SK-N-SH treated with all-trans-retinoic acid at 6 μM for 48 hours (cell line): ENCODE results near the gene ERCC1.

Experiments used
- ATAC-seq: fragments of 200-7000 bp; cut with Tn5 transposase; 3 replicates; pipeline ENCODE4 v1.9.1; 2020; ENCODE audit warnings: mild to moderate bottlenecking, moderate library complexity
- ARNTL ChIP-seq: fragments of 450-650 bp; formaldehyde crosslinking; IDR thresholded peaks from 2 replicates; pipeline ENCODE4 v1.5.0; 2020; ENCODE audit warnings: low read depth, mild to moderate bottlenecking, moderate library complexity, borderline replicate concordance
- BACH2 ChIP-seq: fragments of 250-450 bp; sonication (Bioruptor Pico); IDR thresholded peaks from 2 replicates; pipeline ENCODE4 v1.9.0; 2021; ENCODE audit warnings: mild to moderate bottlenecking, borderline replicate concordance
- CSDC2 ChIP-seq: fragments of 250-450 bp; sonication (Bioruptor Pico); IDR thresholded peaks from 2 replicates; pipeline ENCODE4 v1.5.0; 2020; ENCODE audit warnings: mild to moderate bottlenecking, moderate library complexity
- ESRRG ChIP-seq: fragments of 250-450 bp; sonication (Bioruptor Pico); IDR thresholded peaks from 2 replicates; pipeline ENCODE4 v1.6.1; 2021; ENCODE audit warnings: mild to moderate bottlenecking
- GLIS3 ChIP-seq: fragments of 250-450 bp; sonication (Bioruptor Pico); IDR thresholded peaks from 2 replicates; pipeline ENCODE4 v1.5.0; 2020; ENCODE audit warnings: mild to moderate bottlenecking, moderate library complexity
- OSR1 ChIP-seq: fragments of 250-450 bp; sonication (Bioruptor Pico); IDR thresholded peaks from 2 replicates; pipeline ENCODE4 v1.8.0; 2022; ENCODE audit warnings: moderate library complexity, mild to moderate bottlenecking, inconsistent platforms
- POU6F1 ChIP-seq: fragments of 250-450 bp; sonication (Bioruptor Pico); IDR thresholded peaks from 2 replicates; pipeline ENCODE4 v1.8.0; 2021; ENCODE audit warnings: low read depth, mild to moderate bottlenecking, moderate library complexity, borderline replicate concordance
- PPARA ChIP-seq: fragments of 250-450 bp; sonication (Bioruptor Pico); IDR thresholded peaks from 2 replicates; pipeline ENCODE4 v1.5.0; 2020; ENCODE audit warnings: mild to moderate bottlenecking, borderline replicate concordance
- RARB ChIP-seq: fragments of 250-450 bp; sonication (Bioruptor Pico); IDR thresholded peaks from 2 replicates; pipeline ENCODE4 v1.8.0; 2021; ENCODE audit warnings: mild to moderate bottlenecking, moderate library complexity
- SNAI2 ChIP-seq: fragments of 250-450 bp; sonication (Bioruptor Pico); IDR thresholded peaks from 2 replicates; pipeline ENCODE4 v1.5.0; 2020; ENCODE audit warnings: mild to moderate bottlenecking, moderate library complexity
- TCF4 ChIP-seq: fragments of 250-450 bp; sonication (Bioruptor Pico); IDR thresholded peaks from 2 replicates; pipeline ENCODE4 v1.8.0; 2021; ENCODE audit warnings: mild to moderate bottlenecking, moderate library complexity, borderline replicate concordance
- TOX ChIP-seq: fragments of 250-450 bp; sonication (Bioruptor Pico); IDR thresholded peaks from 2 replicates; pipeline ENCODE4 v1.8.0; 2021; ENCODE audit warnings: mild to moderate bottlenecking, moderate library complexity, borderline replicate concordance
- TSHZ2 ChIP-seq: fragments of 250-450 bp; sonication (Bioruptor Pico); IDR thresholded peaks from 2 replicates; pipeline ENCODE4 v1.5.0; 2020; ENCODE audit warnings: mild to moderate bottlenecking, moderate library complexity
- ZC3H10 ChIP-seq: fragments of 250-450 bp; sonication (Bioruptor Pico); IDR thresholded peaks from 2 replicates; pipeline ENCODE4 v1.5.1; 2021; ENCODE audit warnings: mild to moderate bottlenecking, moderate library complexity
- ZFP3 ChIP-seq: fragments of 250-450 bp; sonication (Bioruptor Pico); IDR thresholded peaks from 2 replicates; pipeline ENCODE4 v1.5.0; 2020; ENCODE audit warnings: mild to moderate bottlenecking, moderate library complexity
- ZFP30 ChIP-seq: fragments of 450-650 bp; formaldehyde crosslinking; IDR thresholded peaks from 2 replicates; pipeline ENCODE4 v1.5.0; 2022; ENCODE audit warnings: mild to moderate bottlenecking, moderate library complexity
- ZNF565 ChIP-seq: fragments of 450-650 bp; formaldehyde crosslinking; conservative IDR thresholded peaks from 2 replicates; pipeline ENCODE4 v1.5.0; 2020; ENCODE audit warnings: low read depth, mild to moderate bottlenecking, moderate library complexity
- ZNF70 ChIP-seq: fragments of 450-650 bp; formaldehyde crosslinking; IDR thresholded peaks from 2 replicates; pipeline ENCODE4 v1.5.0; 2020; ENCODE audit warnings: mild to moderate bottlenecking, moderate library complexity
- ZNF8 ChIP-seq: fragments of 450-650 bp; formaldehyde crosslinking; IDR thresholded peaks from 2 replicates; pipeline ENCODE4 v1.5.0; 2020; ENCODE audit warnings: mild to moderate bottlenecking, moderate library complexity
- TF ChIP-seq, protein P1 (sequence below): fragments of 250-450 bp; sonication (Bioruptor Pico); IDR thresholded peaks from 2 replicates; pipeline ENCODE4 v1.8.0; 2020; ENCODE audit warnings: mild to moderate bottlenecking, moderate library complexity, borderline replicate concordance
- TF ChIP-seq, protein P2 (sequence below): fragments of 250-450 bp; sonication (Bioruptor Pico); IDR thresholded peaks from 2 replicates; pipeline ENCODE4 v1.5.1; 2021; ENCODE audit warnings: mild to moderate bottlenecking, moderate library complexity
- TF ChIP-seq, protein P3 (sequence below): fragments of 250-450 bp; sonication (Bioruptor Pico); IDR thresholded peaks from 2 replicates; pipeline ENCODE4 v1.5.1; 2020; ENCODE audit warnings: low read depth, mild to moderate bottlenecking, moderate library complexity

The ERCC1 gene

DNA sequence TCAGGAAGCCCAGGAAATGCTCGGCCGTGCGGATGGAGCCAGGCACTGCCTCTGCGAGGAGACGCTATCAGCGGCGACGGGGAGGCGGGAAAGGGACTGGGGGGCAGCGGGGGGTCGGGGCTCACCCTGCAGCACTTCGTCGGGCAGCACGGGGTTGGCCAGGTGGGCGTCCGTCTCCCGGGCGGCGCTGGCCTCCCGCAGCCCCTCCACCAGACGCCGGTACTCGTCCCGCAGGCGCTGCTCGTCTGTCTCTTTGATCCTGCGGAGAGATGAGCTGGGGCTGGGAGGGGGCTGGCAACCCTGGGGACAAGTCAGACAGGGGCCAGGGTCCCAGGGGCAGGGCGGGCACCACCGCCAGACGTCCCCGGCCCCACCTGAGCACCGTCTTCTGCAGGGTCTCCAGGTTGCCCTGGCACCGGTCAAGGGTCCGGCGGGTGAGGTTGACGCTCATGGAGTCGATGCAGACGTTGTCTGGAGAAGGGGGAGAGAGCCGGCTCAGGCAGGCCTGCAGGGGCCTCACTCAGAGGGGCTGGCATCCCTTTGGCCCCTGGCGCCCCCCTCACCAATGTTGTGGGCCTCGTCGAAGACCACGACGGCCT lies 59.8 kb downstream of the ERCC1 start:
- TF ChIP-seq ZFP30 (CRISPR knock-in tag) (no peak), ZC3H10 (CRISPR knock-in tag) (no peak), OSR1 (CRISPR knock-in tag) (no peak), BACH2 (CRISPR knock-in tag) (no peak), ESRRG (CRISPR knock-in tag) (no peak)
- TF ChIP-seq, protein P1, sequence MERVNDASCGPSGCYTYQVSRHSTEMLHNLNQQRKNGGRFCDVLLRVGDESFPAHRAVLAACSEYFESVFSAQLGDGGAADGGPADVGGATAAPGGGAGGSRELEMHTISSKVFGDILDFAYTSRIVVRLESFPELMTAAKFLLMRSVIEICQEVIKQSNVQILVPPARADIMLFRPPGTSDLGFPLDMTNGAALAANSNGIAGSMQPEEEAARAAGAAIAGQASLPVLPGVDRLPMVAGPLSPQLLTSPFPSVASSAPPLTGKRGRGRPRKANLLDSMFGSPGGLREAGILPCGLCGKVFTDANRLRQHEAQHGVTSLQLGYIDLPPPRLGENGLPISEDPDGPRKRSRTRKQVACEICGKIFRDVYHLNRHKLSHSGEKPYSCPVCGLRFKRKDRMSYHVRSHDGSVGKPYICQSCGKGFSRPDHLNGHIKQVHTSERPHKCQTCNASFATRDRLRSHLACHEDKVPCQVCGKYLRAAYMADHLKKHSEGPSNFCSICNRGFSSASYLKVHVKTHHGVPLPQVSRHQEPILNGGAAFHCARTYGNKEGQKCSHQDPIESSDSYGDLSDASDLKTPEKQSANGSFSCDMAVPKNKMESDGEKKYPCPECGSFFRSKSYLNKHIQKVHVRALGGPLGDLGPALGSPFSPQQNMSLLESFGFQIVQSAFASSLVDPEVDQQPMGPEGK (CRISPR knock-in tag), result no peak
- ATAC-seq, result no peak

DNA sequence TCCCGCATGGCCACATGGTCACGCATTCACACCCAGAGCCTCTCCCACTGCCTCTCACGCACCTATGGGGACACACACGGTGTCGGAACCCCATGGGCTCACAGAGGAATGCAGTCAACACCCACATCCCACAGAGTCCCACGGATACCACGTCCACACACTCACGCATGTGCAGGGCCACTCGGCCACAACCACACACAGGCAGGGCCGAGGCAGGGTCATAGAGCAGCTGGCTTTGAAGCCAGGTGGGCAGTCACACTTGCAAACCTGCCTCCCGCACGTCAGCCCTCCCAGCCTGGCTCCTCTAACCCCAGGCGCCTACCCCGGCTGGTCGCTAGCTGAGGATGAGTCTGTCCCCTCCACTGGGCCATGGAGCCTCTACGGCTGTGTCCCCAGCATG lies 61.4 kb downstream of the ERCC1 start:
- TF ChIP-seq, protein P1 (CRISPR knock-in tag), result no peak
- TF ChIP-seq TCF4 (CRISPR knock-in tag) (no peak), ZNF70 (CRISPR knock-in tag) (no peak), ZFP3 (no peak), SNAI2 (CRISPR knock-in tag) (no peak), TOX (CRISPR knock-in tag) (no peak), GLIS3 (CRISPR knock-in tag) (no peak), ESRRG (CRISPR knock-in tag) (no peak), CSDC2 (CRISPR knock-in tag) (no peak), ARNTL (CRISPR knock-in tag) (no peak), PPARA (CRISPR knock-in tag) (no peak), BACH2 (CRISPR knock-in tag) (no peak), RARB (no peak), ZC3H10 (CRISPR knock-in tag) (no peak), ZNF8 (CRISPR knock-in tag) (no peak)
- TF ChIP-seq, protein P2, sequence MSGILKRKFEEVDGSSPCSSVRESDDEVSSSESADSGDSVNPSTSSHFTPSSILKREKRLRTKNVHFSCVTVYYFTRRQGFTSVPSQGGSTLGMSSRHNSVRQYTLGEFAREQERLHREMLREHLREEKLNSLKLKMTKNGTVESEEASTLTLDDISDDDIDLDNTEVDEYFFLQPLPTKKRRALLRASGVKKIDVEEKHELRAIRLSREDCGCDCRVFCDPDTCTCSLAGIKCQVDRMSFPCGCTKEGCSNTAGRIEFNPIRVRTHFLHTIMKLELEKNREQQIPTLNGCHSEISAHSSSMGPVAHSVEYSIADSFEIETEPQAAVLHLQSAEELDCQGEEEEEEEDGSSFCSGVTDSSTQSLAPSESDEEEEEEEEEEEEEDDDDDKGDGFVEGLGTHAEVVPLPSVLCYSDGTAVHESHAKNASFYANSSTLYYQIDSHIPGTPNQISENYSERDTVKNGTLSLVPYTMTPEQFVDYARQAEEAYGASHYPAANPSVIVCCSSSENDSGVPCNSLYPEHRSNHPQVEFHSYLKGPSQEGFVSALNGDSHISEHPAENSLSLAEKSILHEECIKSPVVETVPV (CRISPR knock-in tag), result no peak
- TF ChIP-seq, protein P3, sequence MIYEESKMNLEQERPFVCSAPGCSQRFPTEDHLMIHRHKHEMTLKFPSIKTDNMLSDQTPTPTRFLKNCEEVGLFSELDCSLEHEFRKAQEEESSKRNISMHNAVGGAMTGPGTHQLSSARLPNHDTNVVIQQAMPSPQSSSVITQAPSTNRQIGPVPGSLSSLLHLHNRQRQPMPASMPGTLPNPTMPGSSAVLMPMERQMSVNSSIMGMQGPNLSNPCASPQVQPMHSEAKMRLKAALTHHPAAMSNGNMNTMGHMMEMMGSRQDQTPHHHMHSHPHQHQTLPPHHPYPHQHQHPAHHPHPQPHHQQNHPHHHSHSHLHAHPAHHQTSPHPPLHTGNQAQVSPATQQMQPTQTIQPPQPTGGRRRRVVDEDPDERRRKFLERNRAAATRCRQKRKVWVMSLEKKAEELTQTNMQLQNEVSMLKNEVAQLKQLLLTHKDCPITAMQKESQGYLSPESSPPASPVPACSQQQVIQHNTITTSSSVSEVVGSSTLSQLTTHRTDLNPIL (CRISPR knock-in tag), result no peak
- ATAC-seq, result no peak

- ATAC-seq, result no peak
- no peak for TF ChIP-seq TSHZ2 (CRISPR knock-in tag)
- TF ChIP-seq BACH2 (CRISPR knock-in tag), result no peak
- TF ChIP-seq GLIS3 (CRISPR knock-in tag), result no peak
- no peak for TF ChIP-seq ZNF565 (CRISPR knock-in tag)
- no peak for TF ChIP-seq ZFP30 (CRISPR knock-in tag)
- TF ChIP-seq ZNF70 (CRISPR knock-in tag), result no peak
- no peak for TF ChIP-seq POU6F1 (CRISPR knock-in tag)
Observed at GRCh38 chr19:45361608-45362007, 62.1 kb downstream of the ERCC1 start.
